Colonic mucosa (tissue), 4 donors: ENCODE results near the gene NBEA. TPM values are rescaled to one million over a fixed set of nuclear protein-coding genes. Genes with fewer than 3 reads are reported as not detected.

Experiments
- DNase-seq: peaks from one replicate; pipeline ENCODE4 v3.0.0-alpha.2; 2020
- H3K27ac ChIP-seq: fragments of 200-600 bp; one replicate; pipeline ENCODE4 v1.8.0; 2021
- H3K27me3 ChIP-seq: fragments of 200-600 bp; one replicate; pipeline ENCODE4 v1.8.0; 2021
- H3K36me3 ChIP-seq: fragments of 200-600 bp; one replicate; pipeline ENCODE4 v1.8.0; 2021
- H3K4me1 ChIP-seq: fragments of 200-600 bp; one replicate; pipeline ENCODE4 v1.8.0; 2021; ENCODE audit warnings: mild to moderate bottlenecking
- H3K4me3 ChIP-seq: fragments of 200-600 bp; one replicate; pipeline ENCODE4 v1.8.0; 2021
- H3K9ac ChIP-seq, 2 donors: one replicate each; pipeline ENCODE4 v1.7.0; 2013; ENCODE audit warnings: control low read depth in 2 of 2, low read depth in 2 of 2, low read length in 2 of 2
- H3K9me3 ChIP-seq: fragments of 200-600 bp; one replicate; pipeline ENCODE4 v1.8.0; 2021
- intact Hi-C: fragments of 100-400 bp; cut with DNase I; formaldehyde crosslinking; loops from one replicate; pipeline ENCODE4 v1.14.1; 2022
- total RNA-seq, 2 donors: library from RNA; stranded (reverse); fragmentation: NEBNext Ultra II Directional in 1 of 2; extraction: Animal tissue kit (Norgen Biotek cat#: 25700) in 1 of 2; gene quantifications; one replicate each; pipeline ENCODE4 v1.2.1, GENCODE V29; 2021
- TF ChIP-seq, protein P1 (sequence below): fragments of 200-600 bp; IDR thresholded peaks from one replicate; pipeline ENCODE4 v1.8.0; 2022; ENCODE audit warnings: antibody characterized with exemption, mild to moderate bottlenecking
- donor health status: healthy.
- donor health status: DM: no; HTN: no; CAD: no.
- donor health status: DM: no; HTN: no; CAD: no.

Gene NBEA
- total RNA-seq, 2 donors from 2014 or later = 1.9 to 5.5 TPM

DNA sequence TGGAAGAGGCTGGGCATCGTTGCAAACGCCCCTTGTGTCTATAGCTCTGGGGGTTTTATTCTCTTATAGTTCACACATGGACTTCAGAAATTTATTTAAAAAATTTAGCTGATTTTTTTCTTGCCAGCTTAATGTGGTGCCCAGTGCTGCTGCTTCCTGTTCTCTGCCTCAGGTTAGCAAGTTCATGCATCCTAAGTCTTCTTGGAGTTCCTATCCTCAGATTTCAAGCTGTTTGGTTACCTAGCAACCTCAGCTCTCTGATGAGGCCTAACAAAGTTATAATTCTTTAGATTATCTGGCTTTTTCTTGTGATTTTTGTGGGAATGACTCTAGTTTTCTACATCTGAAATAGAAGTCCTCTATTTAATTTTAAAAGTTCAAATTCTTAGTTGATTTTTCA lies 283.5 kb downstream of the NBEA start:
- no peak for DNase-seq
- Histone ChIP-seq H3K36me3 (no peaks in the 10 kb centered on the region), H3K27ac (no peak overlapping the region), H3K4me1 (no peaks in the 10 kb centered on the region), H3K9ac (no peak overlapping the region), H3K9me3 (no peaks in the 10 kb centered on the region), H3K27me3 (no peaks in the 10 kb centered on the region), H3K4me3 (no peak overlapping the region)
- TF ChIP-seq, protein P1, sequence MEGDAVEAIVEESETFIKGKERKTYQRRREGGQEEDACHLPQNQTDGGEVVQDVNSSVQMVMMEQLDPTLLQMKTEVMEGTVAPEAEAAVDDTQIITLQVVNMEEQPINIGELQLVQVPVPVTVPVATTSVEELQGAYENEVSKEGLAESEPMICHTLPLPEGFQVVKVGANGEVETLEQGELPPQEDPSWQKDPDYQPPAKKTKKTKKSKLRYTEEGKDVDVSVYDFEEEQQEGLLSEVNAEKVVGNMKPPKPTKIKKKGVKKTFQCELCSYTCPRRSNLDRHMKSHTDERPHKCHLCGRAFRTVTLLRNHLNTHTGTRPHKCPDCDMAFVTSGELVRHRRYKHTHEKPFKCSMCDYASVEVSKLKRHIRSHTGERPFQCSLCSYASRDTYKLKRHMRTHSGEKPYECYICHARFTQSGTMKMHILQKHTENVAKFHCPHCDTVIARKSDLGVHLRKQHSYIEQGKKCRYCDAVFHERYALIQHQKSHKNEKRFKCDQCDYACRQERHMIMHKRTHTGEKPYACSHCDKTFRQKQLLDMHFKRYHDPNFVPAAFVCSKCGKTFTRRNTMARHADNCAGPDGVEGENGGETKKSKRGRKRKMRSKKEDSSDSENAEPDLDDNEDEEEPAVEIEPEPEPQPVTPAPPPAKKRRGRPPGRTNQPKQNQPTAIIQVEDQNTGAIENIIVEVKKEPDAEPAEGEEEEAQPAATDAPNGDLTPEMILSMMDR = no peak
- intact Hi-C loops = no loop called here

DNA sequence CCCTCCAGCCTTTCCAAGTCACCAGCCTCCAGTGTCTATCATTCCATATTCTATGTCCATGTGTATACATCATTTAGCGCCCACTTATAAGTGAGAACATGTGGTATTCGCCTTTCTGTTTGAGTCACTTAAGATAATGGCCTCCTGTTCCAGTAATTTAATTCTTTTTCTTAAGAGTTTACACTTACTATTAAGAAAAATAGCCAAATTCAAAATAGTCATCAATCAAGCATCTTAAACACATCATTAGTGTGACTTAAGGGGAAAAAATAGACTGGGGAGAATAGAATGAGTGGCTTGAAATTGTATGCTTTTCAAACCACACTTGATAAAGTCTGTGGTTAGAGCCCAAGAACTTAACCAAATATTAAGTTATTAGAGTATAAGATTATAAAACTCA lies 286.5 kb downstream of the NBEA start:
- no peaks in the 10 kb centered on the region for H3K9me3 ChIP-seq
- TF ChIP-seq, protein P1 = no peak
- H3K27me3 ChIP-seq = no peaks in the 10 kb centered on the region
- H3K27ac ChIP-seq = no peak overlapping the region
- H3K4me1 ChIP-seq = no peaks in the 10 kb centered on the region
- DNase-seq = no peak
- no peaks in the 10 kb centered on the region for H3K36me3 ChIP-seq
- H3K9ac ChIP-seq = no peak overlapping the region
- no peak overlapping the region for H3K4me3 ChIP-seq
- intact Hi-C loops = no loop called here

DNA sequence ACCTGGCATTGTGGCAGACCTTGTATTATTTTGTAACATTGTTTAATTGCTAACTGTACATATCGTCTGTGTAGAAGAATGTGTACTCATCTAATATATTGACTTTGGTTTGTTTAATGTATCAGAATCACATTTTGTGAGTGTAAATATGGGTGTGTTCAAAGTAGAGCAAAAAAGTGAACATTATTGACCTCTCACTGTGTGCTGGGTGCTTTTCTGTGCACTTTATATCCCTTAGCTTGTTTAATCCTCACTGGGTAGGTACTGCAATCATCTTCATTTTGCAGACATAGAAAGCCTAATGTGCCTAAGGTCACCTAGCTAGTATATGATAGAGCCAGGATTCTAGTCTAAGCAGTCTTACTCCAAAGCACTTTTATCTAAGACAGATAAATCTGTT lies 289.4 kb downstream of the NBEA start:
- H3K27me3 ChIP-seq = no peaks in the 10 kb centered on the region
- no peak for DNase-seq
- H3K4me1 ChIP-seq = no peaks in the 10 kb centered on the region
- H3K9ac ChIP-seq = no peak overlapping the region
- no peaks in the 10 kb centered on the region for H3K36me3 ChIP-seq
- no peak overlapping the region for H3K27ac ChIP-seq
- intact Hi-C loops = no loop called here
- TF ChIP-seq, protein P1 = no peak
- H3K4me3 ChIP-seq = no peak overlapping the region
- no peaks in the 10 kb centered on the region for H3K9me3 ChIP-seq

DNA sequence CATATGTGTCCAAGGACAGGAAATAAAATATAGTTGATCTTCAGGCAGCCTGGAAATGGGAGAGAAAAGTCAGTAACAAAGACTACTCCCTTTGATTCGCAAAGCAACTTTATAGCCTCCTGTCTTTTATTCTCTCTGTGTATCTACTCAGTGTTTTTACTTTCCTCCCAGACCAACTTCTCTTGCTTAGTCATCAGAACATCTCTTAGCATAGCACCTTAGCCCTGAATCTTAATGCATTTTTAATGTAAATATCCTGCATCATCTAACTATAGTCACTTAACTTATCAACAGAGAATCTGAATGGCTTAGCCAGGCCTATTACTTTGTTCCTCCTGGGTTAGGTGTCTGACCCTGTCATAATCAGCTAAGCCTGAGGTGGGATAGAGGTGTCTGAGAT lies 296.2 kb downstream of the NBEA start:
- Histone ChIP-seq H3K9ac (no peak overlapping the region), H3K4me3 (no peak overlapping the region), H3K27me3 (no peaks in the 10 kb centered on the region), H3K27ac (no peak overlapping the region), H3K9me3 (no peaks in the 10 kb centered on the region), H3K36me3 (no peaks in the 10 kb centered on the region), H3K4me1 (no peaks in the 10 kb centered on the region)
- TF ChIP-seq, protein P1 = no peak
- intact Hi-C loops = no loop called here
- DNase-seq = no peak

DNA sequence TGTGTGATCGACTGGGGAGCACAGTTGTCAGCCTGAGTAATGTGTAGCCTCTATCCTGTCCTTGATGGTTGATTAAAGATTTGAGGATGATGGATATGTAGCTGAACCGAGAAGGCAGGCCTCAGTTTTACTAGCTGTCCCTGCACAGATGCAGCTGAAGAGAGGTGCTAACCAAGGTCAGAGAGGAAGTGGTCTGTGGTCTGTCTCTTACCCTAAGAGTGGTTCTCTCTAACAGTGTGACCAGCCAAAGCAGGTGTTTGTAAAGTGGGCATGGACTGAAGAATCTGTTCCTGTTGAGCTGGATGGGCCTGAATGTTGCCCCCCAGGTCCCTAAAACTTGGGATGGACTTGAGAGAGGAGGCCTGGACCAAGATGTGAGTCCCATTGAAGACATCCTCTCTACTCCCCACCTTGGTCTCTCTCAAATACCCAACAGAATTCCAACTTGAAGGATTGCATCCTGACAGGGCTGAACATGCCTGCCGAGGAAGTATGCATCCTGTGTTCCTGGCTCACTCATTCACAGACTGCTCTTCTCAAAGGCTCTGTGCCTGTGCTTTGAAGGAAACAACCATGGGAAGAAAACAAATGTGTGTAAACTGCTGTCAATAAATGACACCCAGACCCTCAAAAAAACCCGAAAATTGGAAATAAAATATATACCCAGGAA lies 310.6 kb downstream of the NBEA start:
- DNase-seq = no peak
- no peaks in the 10 kb centered on the region for H3K36me3 ChIP-seq
- H3K4me3 ChIP-seq = no peak overlapping the region
- H3K4me1 ChIP-seq = no peaks in the 10 kb centered on the region
- no peaks in the 10 kb centered on the region for H3K9me3 ChIP-seq
- H3K27me3 ChIP-seq = no peaks in the 10 kb centered on the region
- intact Hi-C loops = no loop called here
- H3K27ac ChIP-seq = no peak overlapping the region
- TF ChIP-seq, protein P1 = no peak
- no peak overlapping the region for H3K9ac ChIP-seq
